ENCODE measurements around the gene RALGPS1. TPM values are rescaled to one million over a fixed set of nuclear protein-coding genes. Genes with fewer than 3 reads are reported as not detected.

RALGPS1 gene
- total and polyA plus RNA-seq, 2 donors (not counting 1 experiment from before 2014, with no cell fraction given): 19.7 to 39.9 TPM

- Histone ChIP-seq H3K27ac (ENCODE audit: low read length in 2 of 2) (no peak overlapping the region), H2AFZ (ENCODE audit: insufficient read depth, low read depth, low read length, poor library complexity, severe bottlenecking) (no peak overlapping the region), H3K4me2 (replicated peaks; ENCODE audit: low read depth, low read length, poor library complexity, severe bottlenecking) (no peak overlapping the region), H3K36me3 (replicated peaks in 1 of 2; ENCODE audit: control extremely low read depth in 1 of 2, control insufficient read depth in 1 of 2, extremely low read depth in 1 of 2, insufficient read depth in 2 of 2, low read length in 1 of 2) (no peaks in the 10 kb centered on the region), H3K27me3 (replicated peaks in 1 of 4; ENCODE audit: control extremely low read depth in 1 of 4, control insufficient read depth in 3 of 4, insufficient read depth in 4 of 4, low read length in 3 of 4) (no peaks in the 10 kb centered on the region), H4K20me1 (ENCODE audit: control insufficient read depth, insufficient read depth, low read length, poor library complexity, severe bottlenecking) (no peaks in the 10 kb centered on the region), H3K4me1 (ENCODE audit: control insufficient read depth in 2 of 2, insufficient read depth in 2 of 2, low read length in 2 of 2) (no peaks in the 10 kb centered on the region), H3K9ac (ENCODE audit: low read length) (no peak overlapping the region), H3K4me3 (ENCODE audit: control extremely low read depth in 1 of 5, extremely low read depth in 1 of 5, insufficient read depth in 1 of 5, low read depth in 2 of 5, low read length in 4 of 5) (no peak overlapping the region), H3K9me3 (ENCODE audit: control extremely low read depth in 1 of 3, control insufficient read depth in 2 of 3, insufficient read depth in 1 of 3, low read length in 2 of 3) (peaks cover 0 to 8% (median 2%) of the 10 kb centered on the region in 3 donors), H3K79me2 (ENCODE audit: control insufficient read depth, insufficient read depth, low read length) (no peaks in the 10 kb centered on the region)
- no peak for DNase-seq
- no peak for TF ChIP-seq EZH2 (IDR thresholded peaks at IDR 0.05; ENCODE audit: borderline replicate concordance, insufficient read depth, low read depth, low read length, poor library complexity, severe bottlenecking)
- TF ChIP-seq CTCF (IDR thresholded peaks at IDR 0.05): no peak
- no peak for ATAC-seq (ENCODE audit: low read depth)
- no peaks in the 10 kb centered on the region for H3K27me3 Mint-ChIP-seq
- intact Hi-C loops (cut with micrococcal nuclease): no loop called here
- H3K27ac Mint-ChIP-seq: no peak overlapping the region
- no peaks in the 10 kb centered on the region for H3K4me1 Mint-ChIP-seq
- WGBS (ENCODE audit: insufficient coverage): 100% methylated on average over 1 of the region's 2 CpGs
- ChIA-PET CTCF (no interaction called here), POLR2A (no interaction called here)
- H3K4me3 Mint-ChIP-seq: no peak overlapping the region
- no peaks in the 10 kb centered on the region for H3K9me3 Mint-ChIP-seq (ENCODE audit: insufficient read depth)
Observed at GRCh38 chr9:127147251-127147650, 232.7 kb downstream of the RALGPS1 start.

GRCh38 chr9:127148014-127148413 is 233.4 kb downstream of the RALGPS1 start:
- H3K4me1 ChIP-seq (ENCODE audit: control insufficient read depth in 2 of 2, insufficient read depth in 2 of 2, low read length in 2 of 2): no peaks in the 10 kb centered on the region
- 93% methylated on average over 5 of the region's 5 CpGs for WGBS (ENCODE audit: insufficient coverage)
- DNase-seq (no peak), ATAC-seq (ENCODE audit: low read depth) (no peak)
- no peaks in the 10 kb centered on the region for H3K9me3 Mint-ChIP-seq (ENCODE audit: insufficient read depth)
- H3K27me3 Mint-ChIP-seq: no peaks in the 10 kb centered on the region
- ChIA-PET CTCF (no interaction called here), POLR2A (no interaction called here)
- TF ChIP-seq CTCF (IDR thresholded peaks at IDR 0.05): no peak
- no peak for TF ChIP-seq EZH2 (IDR thresholded peaks at IDR 0.05; ENCODE audit: borderline replicate concordance, insufficient read depth, low read depth, low read length, poor library complexity, severe bottlenecking)
- no peak overlapping the region for H3K27ac Mint-ChIP-seq
- intact Hi-C loops (cut with micrococcal nuclease): no loop called here
- no peaks in the 10 kb centered on the region for H3K79me2 ChIP-seq (ENCODE audit: control insufficient read depth, insufficient read depth, low read length)
- no peak overlapping the region for H3K9ac ChIP-seq (ENCODE audit: low read length)
- no peaks in the 10 kb centered on the region for H3K36me3 ChIP-seq (replicated peaks in 1 of 2; ENCODE audit: control extremely low read depth in 1 of 2, control insufficient read depth in 1 of 2, extremely low read depth in 1 of 2, insufficient read depth in 2 of 2, low read length in 1 of 2)
- no peak overlapping the region for H3K4me3 Mint-ChIP-seq
- H2AFZ ChIP-seq (ENCODE audit: insufficient read depth, low read depth, low read length, poor library complexity, severe bottlenecking): no peak overlapping the region
- no peak overlapping the region for H3K4me3 ChIP-seq (ENCODE audit: control extremely low read depth in 1 of 5, extremely low read depth in 1 of 5, insufficient read depth in 1 of 5, low read depth in 2 of 5, low read length in 4 of 5)
- H3K27ac ChIP-seq (ENCODE audit: low read length in 2 of 2): no peak overlapping the region
- H3K4me2 ChIP-seq (replicated peaks; ENCODE audit: low read depth, low read length, poor library complexity, severe bottlenecking): no peak overlapping the region
- peaks cover 0 to 8% (median 2%) of the 10 kb centered on the region in 3 donors for H3K9me3 ChIP-seq (ENCODE audit: control extremely low read depth in 1 of 3, control insufficient read depth in 2 of 3, insufficient read depth in 1 of 3, low read length in 2 of 3)
- no peaks in the 10 kb centered on the region for H3K27me3 ChIP-seq (replicated peaks in 1 of 4; ENCODE audit: control extremely low read depth in 1 of 4, control insufficient read depth in 3 of 4, insufficient read depth in 4 of 4, low read length in 3 of 4)
- H4K20me1 ChIP-seq (ENCODE audit: control insufficient read depth, insufficient read depth, low read length, poor library complexity, severe bottlenecking): no peaks in the 10 kb centered on the region
- H3K4me1 Mint-ChIP-seq: peaks cover 2% of the 10 kb centered on the region

All from B cell (primary cell).